Myocyte (in vitro differentiated cells): ENCODE data around the gene EPC1. TPM values are rescaled to one million over a fixed set of nuclear protein-coding genes. Genes with fewer than 3 reads are reported as not detected.

Experiments
- DNase-seq: peaks from one replicate; pipeline ENCODE4 v3.0.0-alpha.2; 2012; ENCODE audit warnings: low read depth
- total RNA-seq: library from RNA; depleted of rRNA; stranded (reverse); fragments of >200 nt; gene quantifications from 2 replicates; pipeline ENCODE4 v1.2.3, GENCODE V29; 2014

EPC1 gene
- total RNA-seq, 1 donor from 2014 or later: 27.5 TPM

DNA sequence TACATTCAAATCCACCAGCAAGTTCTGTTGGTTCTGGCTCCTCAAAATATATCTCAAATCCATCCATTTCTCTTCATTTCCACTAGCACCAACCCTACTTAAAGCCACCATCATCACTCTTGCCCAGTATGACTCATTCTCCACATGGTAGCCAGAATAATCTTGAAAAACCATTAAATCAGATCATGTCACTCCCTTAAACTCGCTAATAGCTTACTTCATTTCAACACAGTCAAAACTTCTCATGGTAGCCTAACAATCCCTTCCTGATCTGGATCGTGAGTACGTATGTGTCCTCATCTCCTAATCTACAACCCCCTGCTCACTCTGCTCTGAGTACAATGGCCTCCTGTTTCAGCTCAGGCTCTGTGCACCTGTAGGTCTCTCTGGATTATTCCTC, 8.7 kb downstream of the EPC1 start:
- DNase-seq: no peak

DNA sequence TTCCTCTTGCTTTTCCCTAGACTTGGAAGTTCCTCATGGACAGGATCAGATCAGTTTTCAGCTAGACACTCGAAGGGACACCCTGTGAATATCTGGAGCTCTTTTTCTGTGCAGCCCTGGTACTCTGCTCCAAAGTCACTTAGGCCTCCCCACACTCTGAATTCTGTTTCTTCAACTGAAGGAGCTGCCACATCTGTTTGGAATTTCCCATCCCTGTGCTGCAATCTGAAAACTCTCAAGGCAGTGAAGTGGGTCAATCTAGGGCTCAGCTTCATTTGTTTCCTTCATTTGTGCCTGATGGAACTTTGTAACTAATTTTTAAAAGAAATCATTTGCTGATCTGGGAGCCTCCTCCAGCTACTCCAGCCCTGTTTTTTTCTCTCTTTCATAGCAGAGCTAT, 9.6 kb downstream of the EPC1 start:
- no peak for DNase-seq

DNA sequence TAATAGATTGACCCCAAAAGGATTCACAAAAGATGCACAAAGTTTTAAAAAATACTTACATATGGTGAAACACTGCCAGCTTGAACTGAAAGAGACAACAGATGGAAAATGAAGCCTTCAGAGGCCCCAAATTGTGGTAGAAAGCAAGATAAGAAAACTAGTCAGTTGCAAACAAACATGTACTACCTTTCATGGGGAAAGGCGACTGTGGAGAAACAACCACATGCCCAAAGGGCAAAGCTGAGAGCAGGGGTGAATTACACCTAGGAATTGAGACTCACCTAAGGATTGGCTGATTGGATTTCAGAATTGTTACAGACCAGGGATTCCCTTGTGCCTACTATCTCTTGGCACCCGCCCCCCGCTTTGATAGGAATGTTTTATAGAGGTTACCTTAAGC, 13.1 kb downstream of the EPC1 start:
- no peak for DNase-seq

DNA sequence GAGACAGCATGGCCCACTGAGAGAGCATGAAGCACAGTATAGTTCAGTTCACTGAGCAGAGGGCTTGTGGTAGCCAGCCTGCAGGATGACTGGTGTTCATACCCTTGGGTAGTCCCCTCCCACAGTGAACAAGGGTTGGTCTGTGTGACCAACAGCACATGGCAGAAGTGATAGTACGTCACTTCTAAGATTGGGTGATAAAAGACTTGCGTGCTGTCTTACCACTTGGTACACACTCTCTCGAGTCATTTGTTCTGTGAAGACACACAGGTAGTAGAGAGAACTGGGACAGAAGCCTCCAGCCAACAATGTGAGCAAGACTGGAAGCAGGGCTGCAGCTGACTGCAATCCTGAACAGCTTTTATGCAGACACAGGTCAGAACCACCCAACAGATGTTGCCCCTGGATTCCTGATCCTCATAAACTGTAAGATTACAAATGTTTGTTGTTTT, 14.6 kb downstream of the EPC1 start:
- peak; percentile 53 for DNase-seq

DNA sequence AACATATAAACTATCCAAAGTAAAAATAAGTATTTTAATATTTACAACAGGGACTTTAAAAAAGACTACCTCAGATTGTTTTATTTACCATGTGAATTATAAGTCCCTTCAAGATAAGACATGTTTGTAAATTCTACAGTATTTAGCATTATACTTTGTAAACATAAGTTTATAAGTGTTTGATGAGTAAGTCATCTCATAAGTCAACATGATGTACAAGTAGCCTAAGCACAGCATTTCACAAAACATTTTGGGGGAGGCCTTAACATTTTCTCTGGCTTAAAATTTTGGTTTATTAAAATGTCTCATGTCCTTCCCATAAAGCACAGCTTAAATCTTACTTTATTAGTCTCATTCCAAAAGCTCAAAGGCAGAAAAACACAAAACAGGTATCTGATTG, 15.4 kb downstream of the EPC1 start:
- DNase-seq: no peak

DNA sequence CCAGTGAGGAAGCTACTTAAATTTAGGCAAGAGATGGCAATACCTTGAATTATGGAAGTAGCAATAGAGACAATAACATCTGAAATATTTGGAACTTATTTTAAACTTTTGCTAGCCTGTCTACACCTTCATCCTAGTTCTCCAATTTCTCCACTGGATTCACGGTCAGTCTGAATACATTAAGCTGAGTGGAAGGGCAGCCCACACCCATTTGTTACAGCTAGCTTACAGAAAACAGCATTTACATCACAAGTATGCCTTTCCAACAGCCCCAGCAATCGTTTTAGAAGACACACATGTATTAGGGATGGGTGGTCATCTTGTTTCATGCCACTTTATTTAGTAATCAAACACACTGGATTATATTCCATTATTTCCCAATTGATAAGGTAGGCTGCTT, 16.7 kb downstream of the EPC1 start:
- no peak for DNase-seq

DNA sequence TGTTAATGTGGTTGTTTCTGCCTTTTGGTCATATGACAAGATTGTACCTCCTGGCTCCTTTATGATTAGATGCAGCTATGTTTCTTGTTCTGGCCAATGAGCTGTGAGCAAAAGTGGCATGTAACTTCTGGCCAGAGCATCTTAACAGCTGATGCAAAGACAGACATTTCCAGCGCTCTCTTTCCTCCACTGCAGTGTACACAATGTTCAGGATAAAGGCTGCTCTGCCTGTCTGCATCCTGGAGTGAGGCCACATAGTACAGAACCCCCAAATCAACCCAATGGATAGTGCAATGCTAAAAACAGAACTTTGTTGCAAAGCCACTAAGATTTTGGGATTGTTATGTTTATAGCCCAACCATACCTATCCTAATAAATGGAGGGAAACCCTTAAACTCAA, 17.9 kb downstream of the EPC1 start:
- no peak for DNase-seq

DNA sequence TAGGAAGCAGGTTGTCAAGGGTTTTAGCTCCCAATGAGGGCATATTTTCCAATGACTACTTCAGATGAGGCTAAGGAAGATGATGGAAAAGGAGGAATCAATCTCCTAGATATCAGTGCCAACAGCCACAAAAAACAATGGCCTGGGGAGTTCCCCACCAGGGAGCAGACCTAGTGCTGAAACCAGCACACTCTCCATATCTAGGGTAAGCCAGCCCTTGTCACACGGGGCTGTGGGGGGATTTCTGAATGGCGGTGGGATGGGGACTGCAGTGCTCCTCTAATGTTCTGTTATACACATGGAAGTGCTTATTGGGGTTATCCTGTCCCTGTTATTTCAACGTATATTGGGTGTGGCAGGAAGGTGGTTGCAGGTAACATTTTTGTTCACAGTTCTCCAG, 18.5 kb downstream of the EPC1 start:
- DNase-seq: no peak

DNA sequence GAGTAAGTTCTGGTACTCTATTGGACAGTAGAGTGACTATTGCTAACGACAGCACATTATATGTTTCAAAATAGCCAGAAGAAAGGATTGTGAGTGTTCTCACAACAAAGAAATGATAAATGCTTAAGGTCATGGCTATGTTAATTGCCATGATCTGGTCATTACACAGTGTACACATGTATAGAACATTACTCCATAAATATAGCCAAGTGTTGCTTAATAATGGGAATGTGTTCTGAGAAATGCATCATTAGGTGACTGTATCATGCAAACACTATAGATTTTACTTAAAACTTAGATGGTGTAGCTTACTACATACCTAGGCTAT, 19.6 kb downstream of the EPC1 start:
- DNase-seq: no peak

DNA sequence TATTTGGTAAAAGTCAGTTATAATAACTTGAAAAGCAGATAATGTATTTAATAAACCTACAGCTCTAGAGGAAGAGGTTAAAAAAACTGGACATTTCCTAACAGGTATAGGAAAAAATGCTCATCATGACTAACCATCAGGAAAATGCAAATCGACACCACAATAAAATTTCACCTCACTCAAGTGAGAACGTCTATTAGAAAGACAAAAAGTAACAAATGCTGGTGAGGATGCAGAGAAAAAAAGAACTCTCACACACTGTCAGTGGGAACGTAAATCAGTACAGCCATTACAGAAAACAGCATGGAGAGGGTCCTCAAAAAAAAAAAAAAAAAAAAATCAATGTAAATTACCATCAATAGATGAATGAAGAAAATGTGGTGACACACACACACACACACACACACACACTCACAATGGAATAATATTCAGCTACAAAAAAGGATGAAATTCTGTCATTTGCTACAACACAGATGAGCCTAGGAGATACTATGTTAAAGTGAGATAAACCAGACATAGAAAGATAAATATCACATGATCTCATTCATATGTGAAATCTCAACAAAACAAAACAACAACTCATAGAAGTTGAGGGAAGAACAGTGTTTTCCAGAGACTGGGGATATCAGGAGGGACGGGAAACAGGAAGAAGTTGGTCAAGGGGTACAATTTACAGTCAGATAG, 20.1 kb downstream of the EPC1 start:
- no peak for DNase-seq

DNA sequence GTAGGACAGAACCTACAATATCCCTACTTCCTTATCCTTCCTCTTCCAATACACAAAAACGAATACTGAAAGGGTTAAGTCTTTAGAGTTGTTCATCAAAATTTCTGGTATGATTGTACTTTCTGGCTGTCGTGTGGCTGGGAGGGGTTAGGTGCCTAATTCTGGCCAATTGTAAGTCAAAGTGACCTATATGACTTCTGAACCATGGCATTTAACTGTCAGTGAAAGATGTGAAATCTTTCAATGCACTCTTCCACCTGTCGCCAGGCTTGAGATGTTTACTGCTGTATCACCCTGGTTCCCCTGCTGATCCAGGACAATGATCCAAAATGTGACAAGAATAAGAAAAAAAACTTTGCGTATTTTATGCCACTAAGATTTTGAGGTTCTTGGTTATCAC, 20.8 kb downstream of the EPC1 start:
- no peak for DNase-seq

DNA sequence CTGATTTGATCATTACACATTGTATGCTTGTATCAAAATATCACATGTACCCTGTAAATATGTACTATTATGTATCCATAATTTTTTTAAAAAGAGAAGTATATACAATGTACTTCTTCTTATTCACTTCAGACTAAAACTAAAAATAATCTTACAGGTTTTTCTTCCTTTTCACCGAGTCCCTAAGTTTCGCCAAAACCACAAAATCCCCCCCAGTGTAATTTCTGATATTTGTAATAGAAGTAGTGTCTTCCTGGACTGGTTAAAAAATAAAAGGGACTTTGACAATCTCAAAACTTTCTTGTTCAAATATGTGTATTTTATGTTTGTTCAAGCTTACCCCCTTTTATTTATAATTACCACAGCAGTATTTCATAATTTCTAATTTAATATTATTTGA, 23.9 kb downstream of the EPC1 start:
- DNase-seq: no peak

DNA sequence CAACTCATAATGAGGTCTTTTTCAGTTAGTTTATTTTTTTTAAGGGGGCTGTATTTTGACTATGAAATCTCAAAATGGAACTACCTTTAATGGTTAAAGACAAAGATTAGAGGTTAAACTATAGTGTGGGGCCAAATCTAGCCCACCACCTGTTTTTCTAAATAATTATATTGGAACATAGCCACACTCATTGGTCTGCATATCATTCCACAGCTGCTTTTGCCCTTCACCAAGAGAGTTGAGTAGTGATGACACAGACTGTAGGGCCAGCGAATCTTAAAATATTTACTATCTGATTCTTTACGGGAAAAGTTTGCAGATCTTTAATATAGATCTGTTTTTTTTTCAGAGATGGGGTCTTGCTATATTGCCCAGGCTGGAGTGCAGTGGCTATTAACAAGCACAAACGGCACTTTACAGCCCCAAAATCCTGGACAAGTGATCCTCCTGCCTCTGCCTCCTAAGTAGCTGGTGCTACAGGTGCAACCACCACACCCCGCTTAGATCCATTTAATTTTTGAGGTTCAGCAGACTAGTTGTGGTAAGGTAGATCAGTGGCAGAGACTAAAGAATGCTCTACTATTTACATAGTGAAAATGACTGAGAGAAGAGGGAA, 25.8 kb downstream of the EPC1 start:
- DNase-seq: peak; percentile 68

DNA sequence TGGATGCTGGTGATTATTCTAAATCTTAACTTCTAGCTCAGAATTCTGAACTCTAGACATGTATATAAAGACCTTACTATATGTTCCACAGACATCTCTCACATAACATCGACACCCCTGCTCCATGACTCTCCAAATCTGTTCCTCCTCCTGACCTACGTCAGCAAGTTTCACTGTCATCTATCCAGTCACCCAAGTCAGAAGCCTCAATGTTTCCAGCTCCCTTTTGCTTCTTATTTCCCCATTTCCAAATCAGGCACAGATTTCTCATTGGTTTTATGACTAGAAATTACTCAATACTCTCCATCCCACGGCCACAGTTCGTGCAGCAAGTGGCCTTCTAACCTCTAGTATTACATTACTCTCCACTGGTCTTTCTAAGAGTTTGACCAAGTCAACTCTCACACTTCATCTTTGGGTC, 28.5 kb downstream of the EPC1 start:
- DNase-seq: no peak

DNA sequence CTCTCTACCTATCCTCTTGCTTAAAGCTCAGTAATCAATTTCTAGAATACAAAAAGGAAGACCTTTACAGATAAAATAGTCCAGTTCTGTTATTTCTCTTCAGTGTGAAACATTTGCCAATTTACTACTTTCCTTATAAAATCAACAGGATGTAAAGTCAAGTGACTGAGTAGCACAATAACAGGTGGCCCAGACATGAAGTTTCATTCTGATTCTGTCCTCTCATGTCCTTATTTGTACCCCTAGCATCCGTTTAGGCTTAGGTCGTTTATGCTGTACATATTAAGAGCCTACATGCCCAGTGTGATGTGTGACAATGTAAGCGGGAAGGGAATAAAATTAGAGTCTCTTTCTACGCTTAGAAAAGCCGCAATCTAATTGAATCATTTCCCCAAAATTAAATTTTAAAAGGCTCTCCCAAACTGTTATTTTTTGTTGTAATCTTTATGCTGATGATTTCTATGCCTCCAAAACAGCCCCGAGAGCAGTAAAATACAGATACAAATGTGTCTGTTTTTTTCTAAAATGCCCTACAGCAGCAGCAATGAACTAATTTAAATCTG, 29.1 kb downstream of the EPC1 start:
- DNase-seq: no peak

DNA sequence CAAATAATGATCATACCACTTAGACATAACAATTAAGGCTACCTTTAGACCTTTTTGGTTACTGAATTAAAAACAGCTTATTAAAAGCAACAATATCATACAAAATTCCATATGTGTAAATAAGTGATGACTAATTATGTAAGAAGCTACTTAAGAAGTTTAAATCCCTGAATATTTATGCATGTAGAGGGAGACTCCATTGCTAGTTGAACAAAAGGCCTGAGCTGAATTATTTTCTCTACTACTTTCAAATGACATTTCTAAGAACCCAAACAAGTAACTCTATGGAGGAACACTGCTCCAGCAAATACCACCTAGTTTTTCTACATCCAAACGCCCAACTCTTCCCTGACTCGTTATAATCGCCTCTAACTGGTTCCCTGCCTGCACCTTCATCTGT, 31.5 kb downstream of the EPC1 start:
- DNase-seq: no peak

DNA sequence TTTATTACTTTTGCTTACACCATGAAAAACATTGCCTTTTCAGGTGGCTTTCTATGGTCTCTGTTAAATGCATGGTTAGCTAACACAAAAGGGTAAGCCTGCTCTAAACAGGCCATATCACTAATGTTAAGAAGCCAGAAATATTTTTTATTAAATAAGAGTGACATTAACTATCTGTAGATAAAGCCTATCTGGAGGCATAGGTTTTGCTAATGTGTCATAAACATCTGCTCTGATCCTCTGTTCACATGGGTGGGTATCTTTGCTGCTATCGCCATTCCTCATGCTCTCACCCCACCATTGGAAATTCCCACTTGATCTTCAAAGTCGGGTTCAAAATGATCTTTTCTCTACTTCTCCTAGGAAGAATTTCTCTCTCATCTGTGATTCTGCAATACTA, 32.4 kb downstream of the EPC1 start:
- DNase-seq: no peak

DNA sequence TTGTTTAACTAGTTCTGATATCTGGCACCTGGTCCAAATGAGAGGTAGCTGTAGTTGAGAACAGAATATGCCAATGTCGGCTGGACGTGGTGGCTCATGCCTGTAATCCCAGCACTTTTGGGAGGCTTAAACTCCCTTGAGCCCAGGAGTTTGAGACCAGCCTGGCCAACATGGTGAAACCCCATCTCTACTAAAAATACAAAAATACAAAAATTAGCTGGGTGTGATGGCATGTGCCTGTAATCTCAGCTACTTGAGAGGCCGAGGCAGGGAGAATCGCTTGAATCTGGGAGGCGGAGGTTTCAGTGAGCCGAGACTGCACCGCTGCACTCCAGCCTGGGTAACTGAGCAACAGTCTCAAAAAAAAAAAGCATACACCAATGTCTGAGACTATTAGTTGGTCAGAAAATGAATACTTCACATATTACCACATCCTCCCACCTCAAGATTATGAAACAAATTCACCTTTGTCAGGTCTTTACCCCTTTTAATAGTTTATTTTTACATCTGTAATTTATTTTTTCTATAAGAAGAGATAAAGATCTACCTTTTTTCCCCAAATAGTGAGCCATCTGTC, 38.8 kb downstream of the EPC1 start:
- no peak for DNase-seq

DNA sequence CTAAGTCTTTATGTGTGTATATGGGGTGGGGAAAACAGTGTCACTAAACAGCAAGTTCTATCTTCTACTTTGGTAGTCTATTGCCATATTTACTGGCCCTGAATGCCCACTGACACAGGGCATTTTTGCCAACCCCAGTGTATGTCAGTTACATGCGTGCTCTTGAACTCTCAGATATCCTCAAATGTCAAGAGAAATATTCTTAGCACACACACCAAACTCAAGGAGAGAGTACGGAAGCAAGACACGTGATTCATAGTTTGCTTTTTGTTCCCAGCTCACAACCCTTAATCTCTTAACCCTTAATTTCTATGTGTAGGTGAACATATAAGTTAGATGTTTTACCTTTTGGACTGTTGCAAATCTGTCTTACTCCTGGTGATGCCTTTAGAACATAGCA, 39.3 kb downstream of the EPC1 start:
- no peak for DNase-seq

DNA sequence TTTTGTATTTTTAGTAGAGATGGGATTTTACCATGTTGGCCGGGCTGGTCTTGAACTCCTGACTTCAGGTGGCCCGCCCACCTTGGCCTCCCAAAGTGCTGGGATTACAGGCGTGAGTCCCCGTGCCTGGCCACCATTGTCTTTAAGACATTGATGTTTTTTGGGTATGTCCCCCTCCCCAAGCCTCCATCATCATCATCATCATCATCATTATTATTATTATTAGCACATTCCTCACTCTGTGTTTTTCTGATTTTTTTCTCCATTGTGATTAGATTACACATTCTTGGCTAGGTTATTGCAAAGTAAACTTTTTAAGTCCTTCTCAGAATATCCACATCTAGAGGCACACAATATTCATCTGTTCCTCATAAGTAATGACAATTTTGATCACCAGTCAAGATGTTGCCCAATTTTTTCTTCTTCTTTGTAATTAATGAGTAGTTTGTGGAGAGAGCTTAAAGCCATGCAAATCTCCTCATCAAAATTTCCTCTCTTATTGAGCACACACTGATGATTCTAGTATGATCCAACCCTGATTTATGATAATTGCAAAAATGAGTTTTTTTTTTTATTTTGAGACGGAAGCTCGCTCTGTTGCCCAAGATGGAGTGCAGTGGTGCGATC, 47.5 kb downstream of the EPC1 start:
- no peak for DNase-seq

DNA sequence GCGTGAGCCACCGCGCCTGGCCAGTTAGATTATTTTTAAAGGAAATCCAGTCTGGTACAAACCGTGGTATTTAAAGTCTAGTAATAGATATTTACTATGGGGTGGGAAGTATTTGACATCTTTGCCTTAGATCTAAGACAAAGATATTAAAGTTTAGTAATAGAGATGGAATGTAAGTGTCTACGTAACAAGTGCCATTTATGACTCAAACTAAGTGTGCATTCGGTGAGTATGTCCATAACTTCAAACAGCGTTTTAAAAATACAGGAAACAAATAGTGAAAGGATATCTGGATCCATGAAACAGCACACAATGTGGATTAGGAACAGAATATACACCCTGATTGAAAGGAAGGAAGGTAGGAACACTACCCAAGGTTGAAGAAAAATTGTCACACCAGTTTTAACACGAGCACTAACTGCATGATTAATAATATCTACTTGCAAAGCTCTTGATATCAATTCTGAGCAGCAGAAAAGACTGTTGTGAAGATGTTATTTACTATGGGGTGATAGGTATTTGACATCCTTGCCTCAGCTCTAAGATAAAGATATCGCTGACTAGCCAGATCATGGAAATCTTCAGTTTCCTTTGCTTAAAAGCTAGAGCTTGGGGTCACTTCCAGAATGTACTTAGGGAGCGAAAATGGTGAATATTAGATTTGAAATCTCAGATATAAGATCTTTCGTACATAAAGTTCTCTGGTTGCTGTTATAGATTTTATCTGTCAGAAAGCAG, 48.7 kb downstream of the EPC1 start:
- no peak for DNase-seq

DNA sequence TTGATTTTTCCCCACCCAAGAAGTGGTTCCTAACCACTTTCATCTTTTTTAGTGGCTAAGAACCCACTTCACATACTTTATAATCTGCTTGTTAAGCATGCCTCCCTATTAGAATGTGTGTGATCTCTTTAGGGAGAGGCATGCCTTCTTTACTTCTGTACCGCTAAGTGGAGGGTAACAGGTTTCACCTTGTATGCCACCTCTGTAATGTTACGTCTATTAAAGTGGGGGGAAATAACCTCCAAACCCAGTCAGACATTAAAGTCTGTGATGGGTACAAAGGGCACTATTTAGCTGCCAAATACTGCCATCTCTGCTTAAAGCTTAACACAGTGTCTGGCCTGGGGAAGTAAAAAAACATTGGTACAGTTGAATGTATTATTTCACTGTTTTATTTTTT, 51.9 kb downstream of the EPC1 start:
- DNase-seq: no peak
